OCI-LY3 (cell line): Measurements from ENCODE around the gene FRYL.

Experiments
- EZH2phosphoT487 ChIP-seq: fragments of 200-600 bp; shearing (Covaris generic); IDR thresholded peaks from 2 replicates; pipeline ENCODE4 v1.6.1; 2018; ENCODE audit warnings: antibody characterized with exemption, mixed run types, low read depth
- TF ChIP-seq, protein P1 (sequence below): fragments of 200-600, 300-600 bp; sonication (generic); IDR thresholded peaks from 2 replicates; pipeline ENCODE4 v1.5.1; 2014; ENCODE audit warnings: antibody characterized with exemption, low read length, low read depth

DNA sequence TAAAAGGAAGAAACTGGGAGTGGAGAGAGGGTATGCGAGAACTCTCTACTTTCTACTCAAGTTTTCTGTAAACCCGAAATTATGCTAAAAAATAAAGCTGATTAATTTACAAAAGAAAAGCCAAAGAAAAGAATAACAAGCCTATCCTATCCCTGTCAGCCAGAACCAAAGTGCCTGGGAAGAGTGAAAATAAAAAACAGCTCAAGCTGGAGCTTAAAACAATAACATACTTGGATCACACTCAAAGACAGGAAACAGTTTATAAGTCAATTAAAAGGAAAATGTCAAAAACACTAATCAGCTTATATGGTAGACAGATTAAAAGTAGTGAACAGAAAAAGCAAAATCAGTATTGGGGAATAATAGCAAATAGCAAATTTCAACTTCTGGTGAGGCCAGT is 139.4 kb downstream of the FRYL start:
- TF ChIP-seq, protein P1, sequence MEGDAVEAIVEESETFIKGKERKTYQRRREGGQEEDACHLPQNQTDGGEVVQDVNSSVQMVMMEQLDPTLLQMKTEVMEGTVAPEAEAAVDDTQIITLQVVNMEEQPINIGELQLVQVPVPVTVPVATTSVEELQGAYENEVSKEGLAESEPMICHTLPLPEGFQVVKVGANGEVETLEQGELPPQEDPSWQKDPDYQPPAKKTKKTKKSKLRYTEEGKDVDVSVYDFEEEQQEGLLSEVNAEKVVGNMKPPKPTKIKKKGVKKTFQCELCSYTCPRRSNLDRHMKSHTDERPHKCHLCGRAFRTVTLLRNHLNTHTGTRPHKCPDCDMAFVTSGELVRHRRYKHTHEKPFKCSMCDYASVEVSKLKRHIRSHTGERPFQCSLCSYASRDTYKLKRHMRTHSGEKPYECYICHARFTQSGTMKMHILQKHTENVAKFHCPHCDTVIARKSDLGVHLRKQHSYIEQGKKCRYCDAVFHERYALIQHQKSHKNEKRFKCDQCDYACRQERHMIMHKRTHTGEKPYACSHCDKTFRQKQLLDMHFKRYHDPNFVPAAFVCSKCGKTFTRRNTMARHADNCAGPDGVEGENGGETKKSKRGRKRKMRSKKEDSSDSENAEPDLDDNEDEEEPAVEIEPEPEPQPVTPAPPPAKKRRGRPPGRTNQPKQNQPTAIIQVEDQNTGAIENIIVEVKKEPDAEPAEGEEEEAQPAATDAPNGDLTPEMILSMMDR = no peak
- TF ChIP-seq EZH2phosphoT487 = no peak
